T47D (cell line): Measurements from ENCODE around the gene FTCDNL1.
A peak's percentile ranks its signal among the peaks of the same experiment; 100 is the strongest.

Experiments
- DNase-seq, 2 experiments: peaks; one replicate each; pipeline versions ENCODE4 v3.0.0 to v3.0.0-alpha.2; 2011 to 2012; ENCODE audit warnings: low read depth in 1 of 2, low spot score in 1 of 2
- JUND ChIP-seq: IDR thresholded peaks from 2 replicates; pipeline ENCODE4 v1.6.1; 2012; ENCODE audit warnings: low read depth
- in situ Hi-C: cut with HindIII; loops from 2 replicates; pipeline ENCODE4 v1.10.0; 2016; ENCODE audit warnings: low sequenced_read_pairs, low pct_unique_long_range_greater_than_20kb

The FTCDNL1 gene

GRCh38 chr2:199861132-199861774 is 10.3 kb upstream of the FTCDNL1 start:
- no peak for TF ChIP-seq JUND
- in situ Hi-C loops = no loop called here
- DNase-seq = peak in 1 of 2 experiments; percentile 25

- no peak for TF ChIP-seq JUND
- no peak for DNase-seq
- in situ Hi-C loops = no loop called here
Observed at GRCh38 chr2:199855812-199856211, 4.8 kb upstream of the FTCDNL1 start.

- DNase-seq = no peak
- in situ Hi-C loops = no loop called here
- no peak for TF ChIP-seq JUND
Observed at GRCh38 chr2:199851883-199852282, 891 bp upstream of the FTCDNL1 start.

- no peak for TF ChIP-seq JUND
- DNase-seq = no peak
- in situ Hi-C loops = no loop called here
Observed at GRCh38 chr2:199851501-199851810, 464 bp upstream of the FTCDNL1 start.

GRCh38 chr2:199850218-199850717 is 724 bp downstream of the FTCDNL1 start:
- no peak for TF ChIP-seq JUND
- in situ Hi-C loops = no loop called here
- no peak for DNase-seq

GRCh38 chr2:199848389-199849130 is 2.4 kb downstream of the FTCDNL1 start:
- in situ Hi-C loops = no loop called here
- DNase-seq = no peak

GRCh38 chr2:199847181-199847864 is 3.7 kb downstream of the FTCDNL1 start:
- in situ Hi-C loops = no loop called here
- no peak for DNase-seq

More at GRCh38 chr2:199848389-199849130, 2.4 kb downstream of the FTCDNL1 start:
- no peak for TF ChIP-seq JUND

GRCh38 chr2:199842631-199843395 is 8.2 kb downstream of the FTCDNL1 start:
- in situ Hi-C loops = no loop called here
- no peak for TF ChIP-seq JUND
- no peak for DNase-seq

More at GRCh38 chr2:199847181-199847864, 3.7 kb downstream of the FTCDNL1 start:
- TF ChIP-seq JUND = no peak

GRCh38 chr2:199841409-199841808 is 9.6 kb downstream of the FTCDNL1 start:
- in situ Hi-C loops = no loop called here
- no peak for TF ChIP-seq JUND

GRCh38 chr2:199838399-199838798 is 12.6 kb downstream of the FTCDNL1 start:
- in situ Hi-C loops = no loop called here
- TF ChIP-seq JUND = no peak
- no peak for DNase-seq

More at GRCh38 chr2:199841409-199841808, 9.6 kb downstream of the FTCDNL1 start:
- no peak for DNase-seq

GRCh38 chr2:199836943-199837342 is 14.0 kb downstream of the FTCDNL1 start:
- no peak for TF ChIP-seq JUND
- in situ Hi-C loops = no loop called here
- DNase-seq = no peak

GRCh38 chr2:199833525-199833924 is 17.5 kb downstream of the FTCDNL1 start:
- no peak for TF ChIP-seq JUND
- in situ Hi-C loops = no loop called here
- peak in 1 of 2 experiments; percentile 9 for DNase-seq
